ENCODE measurements around the gene MEIS2. TPM values are rescaled to one million over a fixed set of nuclear protein-coding genes. Genes with fewer than 3 reads are reported as not detected.

The MEIS2 gene
- total and polyA plus RNA-seq, 2 experiments from 2014 or later = 224 to 432 TPM

- Histone ChIP-seq H3K4me1 (ENCODE audit: low read depth) (no peaks in the 10 kb centered on the region), H3K27me3 (no peaks in the 10 kb centered on the region), H3K4me3 (peak overlapping the region; percentile 98), H3K9me3 (ENCODE audit: low read depth) (no peaks in the 10 kb centered on the region), H3K27ac (peak overlapping the region; percentile 97), H3K36me3 (peaks cover 4% of the 10 kb centered on the region)
- peak; percentile 10 for TF ChIP-seq CTCF (IDR thresholded peaks at IDR 0.05; ENCODE audit: low read depth, low read length)
- DNase-seq (ENCODE audit: low read depth in 1 of 2, low spot score in 1 of 2) = peak in 1 of 2 donors; percentile 65
These were observed 2.2 kb upstream of the MEIS2 start for GRCh38 chr15:37102305-37103162.

GRCh38 chr15:37101980-37102304 is 1.6 kb upstream of the MEIS2 start:
- no peaks in the 10 kb centered on the region for H3K27me3 ChIP-seq
- DNase-seq (ENCODE audit: low read depth in 1 of 2, low spot score in 1 of 2) = peak in 1 of 2 donors; percentile 89
- H3K27ac ChIP-seq = peak overlapping the region; percentile 97

GRCh38 chr15:37100966-37101215 is 542 bp upstream of the MEIS2 start:
- H3K36me3 ChIP-seq = peaks cover 21% of the 10 kb centered on the region
- peak overlapping the region; percentile 97 for H3K27ac ChIP-seq
- H3K27me3 ChIP-seq = no peaks in the 10 kb centered on the region
- H3K4me1 ChIP-seq (ENCODE audit: low read depth) = no peaks in the 10 kb centered on the region
- DNase-seq (ENCODE audit: low read depth in 1 of 2, low spot score in 1 of 2) = no peak
- no peaks in the 10 kb centered on the region for H3K9me3 ChIP-seq (ENCODE audit: low read depth)
- TF ChIP-seq CTCF (IDR thresholded peaks at IDR 0.05; ENCODE audit: low read depth, low read length) = no peak
- H3K4me3 ChIP-seq = peak overlapping the region; percentile 98

More at GRCh38 chr15:37101980-37102304, 1.6 kb upstream of the MEIS2 start:
- no peak for TF ChIP-seq CTCF (IDR thresholded peaks at IDR 0.05; ENCODE audit: low read depth, low read length)
- Histone ChIP-seq H3K4me3 (peak overlapping the region; percentile 98), H3K4me1 (ENCODE audit: low read depth) (no peaks in the 10 kb centered on the region), H3K36me3 (peaks cover 10% of the 10 kb centered on the region), H3K9me3 (ENCODE audit: low read depth) (no peaks in the 10 kb centered on the region)

GRCh38 chr15:37099319-37100108 is 835 bp downstream of the MEIS2 start:
- Histone ChIP-seq H3K27me3 (no peaks in the 10 kb centered on the region), H3K27ac (peak overlapping the region; percentile 97), H3K4me3 (peak overlapping the region; percentile 98), H3K9me3 (ENCODE audit: low read depth) (no peaks in the 10 kb centered on the region), H3K4me1 (ENCODE audit: low read depth) (no peaks in the 10 kb centered on the region), H3K36me3 (peaks cover 32% of the 10 kb centered on the region)
- DNase-seq (ENCODE audit: low read depth in 1 of 2, low spot score in 1 of 2) = no peak
- no peak for TF ChIP-seq CTCF (IDR thresholded peaks at IDR 0.05; ENCODE audit: low read depth, low read length)

GRCh38 chr15:37098468-37099318 is 1.7 kb downstream of the MEIS2 start:
- H3K27ac ChIP-seq = peak overlapping the region; percentile 97
- peaks cover 39% of the 10 kb centered on the region for H3K36me3 ChIP-seq
- DNase-seq (ENCODE audit: low read depth in 1 of 2, low spot score in 1 of 2) = no peak
- no peaks in the 10 kb centered on the region for H3K27me3 ChIP-seq
- H3K4me3 ChIP-seq = peak overlapping the region; percentile 98
- TF ChIP-seq CTCF (IDR thresholded peaks at IDR 0.05; ENCODE audit: low read depth, low read length) = no peak
- H3K4me1 ChIP-seq (ENCODE audit: low read depth) = peaks cover 2% of the 10 kb centered on the region
- no peaks in the 10 kb centered on the region for H3K9me3 ChIP-seq (ENCODE audit: low read depth)
